Left kidney (tissue), 2 donors: ENCODE measurements around the gene UGT3A1. TPM values are rescaled to one million over a fixed set of nuclear protein-coding genes. Genes with fewer than 3 reads are reported as not detected.
A peak's percentile ranks its signal among the peaks of the same experiment; 100 is the strongest.
"Not testable (repeated sequence)": the region's sequence is repeated elsewhere in the genome, so short reads cannot be mapped to it uniquely, and the experiment has no call there.

ENCODE experiments used
- DNase-seq: peaks from one replicate; pipeline ENCODE4 v3.0.0-alpha.2; 2013
- polyA plus RNA-seq: library from polyadenylated mRNA; unstranded; fragments of 120-200 nt; gene quantifications from one replicate; pipeline ENCODE4 v1.2.1, GENCODE V29; 2013; ENCODE audit not compliant: insufficient read length

Gene UGT3A1
- polyA plus RNA-seq, 1 donor, result 163 TPM

DNA sequence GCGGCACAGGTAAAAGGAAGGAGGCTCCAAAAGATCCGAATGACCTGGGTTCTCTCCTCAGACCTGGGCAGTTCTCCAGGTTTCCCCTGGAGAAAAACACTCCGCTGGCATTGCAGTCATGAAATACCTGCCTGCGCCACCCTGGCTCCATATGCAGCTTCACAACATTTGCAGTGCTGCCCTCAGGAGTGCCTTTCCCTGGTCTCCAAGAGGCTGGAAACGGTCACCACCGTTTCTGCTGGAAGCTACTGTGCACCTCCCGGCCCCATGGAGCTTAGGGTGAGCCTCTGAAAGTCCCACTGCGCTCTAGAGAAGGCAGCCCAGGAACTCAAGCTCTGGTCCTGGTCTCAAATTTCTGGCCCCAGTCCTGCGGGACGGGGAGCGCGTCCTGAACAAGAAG, 670 bp downstream of the UGT3A1 start:
- DNase-seq, result peak; percentile 7

DNA sequence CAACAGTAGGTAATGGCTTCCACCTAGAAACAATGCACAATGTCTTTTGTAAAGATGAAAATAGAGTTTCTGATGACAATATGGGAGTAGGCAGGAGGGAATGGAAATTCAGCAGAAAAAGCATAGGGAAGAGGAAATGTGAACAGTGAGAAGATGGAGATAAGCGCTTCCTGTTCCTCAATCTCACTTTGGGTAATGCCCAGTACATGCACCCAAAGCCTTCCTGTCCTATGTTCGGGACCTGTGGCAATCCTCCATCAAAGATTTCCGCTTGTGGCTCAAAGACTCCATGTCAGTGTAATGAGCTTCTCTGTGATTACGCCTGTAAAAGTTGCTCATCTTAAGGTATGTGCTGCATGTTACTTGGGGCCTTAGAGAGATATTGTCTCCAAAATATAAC, 2.7 kb downstream of the UGT3A1 start:
- DNase-seq, result no peak

GRCh38 chr5:35987776-35988175, 3.4 kb downstream of the UGT3A1 start:
- peak; percentile 8 for DNase-seq

DNA sequence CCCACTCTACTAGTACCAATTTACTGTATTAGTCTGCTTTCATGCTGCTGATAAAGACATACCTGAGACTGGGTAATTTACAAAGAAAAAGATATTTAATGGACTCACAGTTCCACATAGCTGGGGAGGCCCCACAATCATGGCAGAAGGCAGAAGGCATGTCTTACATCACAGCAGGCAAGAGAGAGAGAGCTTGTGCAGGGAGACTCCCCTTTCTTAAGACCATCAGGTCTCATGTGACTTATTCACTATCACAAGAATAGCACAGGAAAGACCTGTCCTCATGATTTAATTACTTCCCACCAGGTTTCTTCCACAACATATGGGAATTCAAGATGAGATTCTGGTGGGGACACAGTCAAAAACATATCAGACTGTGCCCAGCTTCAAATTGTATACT, 11.5 kb downstream of the UGT3A1 start:
- DNase-seq, result no peak

GRCh38 chr5:35976859-35977258, 14.3 kb downstream of the UGT3A1 start:
- not testable (repeated sequence) for DNase-seq

DNA sequence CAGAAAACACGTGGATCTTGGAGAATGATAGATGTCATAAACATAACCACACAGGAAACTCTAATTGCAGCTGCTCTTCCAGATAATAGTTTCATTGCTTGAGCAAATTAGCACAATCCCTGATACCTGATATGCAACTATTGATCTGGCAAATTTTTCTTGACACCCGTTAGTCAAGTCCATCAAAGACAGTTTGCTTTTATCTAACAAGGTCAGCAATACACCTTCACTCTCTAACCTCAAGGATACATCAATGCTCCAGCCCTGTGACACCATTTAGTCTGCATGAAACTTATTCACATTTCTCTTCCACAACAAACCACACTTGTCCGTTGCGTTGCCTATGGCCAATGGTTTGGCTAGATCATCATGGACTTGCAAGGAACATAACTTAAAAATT, 16.6 kb downstream of the UGT3A1 start:
- no peak for DNase-seq

GRCh38 chr5:35971878-35972210, 19.3 kb downstream of the UGT3A1 start:
- DNase-seq, result no peak

DNA sequence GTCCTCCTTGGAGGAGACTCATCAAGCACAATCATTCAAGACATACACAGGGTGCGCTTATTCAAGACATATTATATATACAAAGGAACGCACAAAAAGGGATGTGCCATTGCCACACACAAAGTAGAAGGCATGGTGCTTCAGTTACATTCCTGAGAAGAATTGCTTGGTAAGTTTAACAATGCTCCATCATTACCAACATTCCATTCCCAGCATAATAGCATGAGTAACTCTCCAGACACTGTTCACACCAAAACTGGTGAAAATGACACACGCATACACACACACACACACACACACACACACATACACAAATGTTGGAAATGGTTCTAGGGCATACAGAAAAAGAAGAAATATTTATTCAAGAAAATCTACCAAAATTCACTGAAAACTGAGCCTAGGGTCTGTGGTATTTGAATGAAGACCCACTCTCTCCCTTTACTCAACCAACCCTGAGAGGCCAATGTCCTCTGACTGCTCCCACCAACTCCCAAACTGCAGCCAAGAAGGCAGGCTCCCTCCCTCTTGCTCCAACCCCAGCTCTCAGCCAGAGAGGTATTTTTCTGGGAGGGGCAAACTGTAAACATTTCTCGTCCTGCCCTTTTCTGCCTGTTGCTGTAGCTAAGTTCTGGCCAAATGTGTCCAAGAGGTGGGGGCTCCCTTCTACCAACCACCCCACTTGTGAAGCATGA, 19.9 kb downstream of the UGT3A1 start:
- DNase-seq, result no peak

GRCh38 chr5:35963381-35963843, 27.8 kb downstream of the UGT3A1 start:
- no peak for DNase-seq

GRCh38 chr5:35960328-35960727, 30.9 kb downstream of the UGT3A1 start:
- DNase-seq, result no peak

- DNase-seq, result no peak
Observed at GRCh38 chr5:35956429-35956828, 34.8 kb downstream of the UGT3A1 start.

DNA sequence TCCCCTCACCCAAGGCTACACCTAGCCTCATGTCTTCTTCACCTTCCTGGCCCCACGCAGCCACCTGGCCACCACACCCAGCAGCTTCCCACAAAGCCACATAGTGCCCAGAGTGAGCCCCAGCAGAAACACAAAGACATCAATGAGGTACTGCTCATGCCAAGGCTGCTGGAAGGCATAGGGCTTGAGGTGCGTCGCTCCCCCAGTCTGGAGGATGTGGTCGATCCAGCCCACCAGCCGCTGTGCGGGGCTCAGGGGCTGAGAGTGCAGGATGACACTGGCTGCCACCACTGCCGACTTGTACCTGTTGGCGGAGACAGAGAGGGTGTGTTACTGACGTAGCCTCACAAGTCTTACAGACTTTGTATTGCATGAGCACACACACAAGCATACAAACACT, 37.0 kb downstream of the UGT3A1 start:
- DNase-seq, result no peak

GRCh38 chr5:35947085-35947484, 44.1 kb downstream of the UGT3A1 start:
- no peak for DNase-seq

- DNase-seq, result no peak
Observed at GRCh38 chr5:35939639-35940038, 51.6 kb downstream of the UGT3A1 start.

- DNase-seq, result peak; percentile 94
Observed at GRCh38 chr5:35938568-35939227, 52.5 kb downstream of the UGT3A1 start, which contains the start of gene CAPSL. CAPSL (minus strand) TSS chr5:35938622; CDS start chr5:35921120, 17,502 bp downstream.

DNA sequence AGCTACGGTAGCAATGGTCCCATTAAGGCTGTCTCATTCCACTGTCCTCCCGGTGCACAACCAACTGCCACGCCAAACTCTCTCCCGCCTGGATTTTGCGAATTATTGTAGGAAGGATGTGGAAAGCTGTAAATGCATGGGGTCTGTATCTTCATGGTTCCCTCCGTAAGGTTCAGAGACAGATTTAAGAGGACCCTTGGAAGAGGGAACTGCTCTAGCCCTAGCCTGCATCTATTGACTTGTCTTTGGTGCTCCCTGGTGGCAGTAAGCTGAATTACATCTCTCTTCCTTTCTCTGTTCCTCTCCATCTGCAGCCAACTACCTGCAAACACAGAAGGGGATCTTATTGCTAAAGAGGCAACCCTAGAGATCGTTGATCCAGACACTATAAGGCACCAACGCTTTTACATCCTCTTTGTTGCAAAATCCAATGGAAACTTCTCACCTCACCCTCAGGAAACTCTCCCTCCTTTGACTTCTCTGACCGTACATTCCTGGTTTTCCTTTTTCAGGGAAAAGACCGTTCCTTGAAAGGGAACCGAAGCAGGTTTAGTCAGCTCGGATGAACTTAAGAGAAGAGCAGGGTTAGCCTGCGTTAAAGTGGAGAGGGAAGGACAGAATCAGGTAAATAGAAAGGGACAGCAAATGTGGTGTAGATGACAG, 64.7 kb downstream of the UGT3A1 start:
- DNase-seq, result peak; percentile 68

DNA sequence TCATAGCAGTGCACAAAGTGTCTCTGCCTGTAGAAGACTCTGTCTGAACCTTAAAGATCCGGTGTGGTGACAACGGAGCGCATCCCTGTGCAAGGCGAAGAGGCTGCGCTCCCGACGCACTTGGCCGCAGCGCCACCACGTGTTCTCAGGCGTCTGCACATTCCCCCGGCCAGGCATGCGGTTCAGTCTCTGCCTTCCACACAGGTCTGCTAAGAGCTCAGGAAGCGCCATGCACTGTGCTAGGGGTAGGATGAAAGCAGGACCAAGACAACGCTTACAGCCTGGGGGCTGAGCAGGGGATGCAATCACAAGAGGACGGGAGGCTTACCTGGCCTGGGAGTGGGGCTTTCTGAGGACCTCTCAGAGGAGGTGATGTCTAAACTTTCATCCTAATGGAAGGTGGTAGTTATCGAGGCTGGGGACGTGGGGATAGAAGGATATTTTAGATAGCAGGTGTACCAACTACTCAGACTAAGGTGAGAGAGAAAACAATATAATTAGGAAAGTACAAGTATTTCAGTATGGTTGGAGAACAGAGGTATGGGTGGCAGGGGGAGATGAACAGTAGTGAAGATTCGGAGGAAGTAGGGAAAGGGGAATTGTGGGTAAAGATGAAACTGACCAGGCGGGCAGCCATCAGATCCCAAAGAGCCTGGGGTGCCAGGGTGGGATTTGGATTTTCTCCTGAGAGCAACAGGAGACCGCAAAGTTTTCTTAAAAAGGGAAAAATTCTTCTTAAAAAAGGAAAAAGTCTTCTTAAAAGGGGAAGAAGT, 66.1 kb downstream of the UGT3A1 start:
- DNase-seq, result peak; percentile 52

- DNase-seq, result no peak
Observed at GRCh38 chr5:35924122-35924949, 66.9 kb downstream of the UGT3A1 start.

DNA sequence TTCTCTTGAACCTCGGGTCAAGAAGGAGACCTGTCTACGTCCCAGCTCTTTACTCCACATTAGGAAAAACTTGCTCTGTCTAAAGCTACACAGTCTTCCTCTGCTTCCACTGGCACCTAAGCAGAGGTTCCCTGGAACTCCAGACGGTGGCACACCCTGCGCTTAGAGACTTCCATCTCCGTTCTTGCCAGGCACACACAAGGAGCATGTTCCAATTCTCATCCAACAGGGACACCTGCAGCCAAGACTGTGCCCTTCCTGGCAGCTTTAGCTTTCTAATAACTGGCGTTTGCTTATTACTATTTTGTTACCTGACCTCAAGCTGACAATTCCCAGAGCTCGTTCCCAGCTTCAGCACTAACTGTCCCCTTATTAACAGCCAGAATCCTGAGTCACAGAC, 68.7 kb downstream of the UGT3A1 start:
- no peak for DNase-seq

GRCh38 chr5:35921930-35922329, 69.3 kb downstream of the UGT3A1 start:
- no peak for DNase-seq

GRCh38 chr5:35920890-35921289, 70.3 kb downstream of the UGT3A1 start:
- DNase-seq, result no peak

- no peak for DNase-seq
Observed at GRCh38 chr5:35919191-35919590, 72.0 kb downstream of the UGT3A1 start.
